K562 (cell line): ENCODE results near the gene UBE2D2. TPM values are rescaled to one million over a fixed set of nuclear protein-coding genes. Genes with fewer than 3 reads are reported as not detected.

Experiments
- BDP1 ChIP-seq: IDR thresholded peaks from 3 replicates; pipeline ENCODE4 v1.6.1; 2011; ENCODE audit not compliant: insufficient read length, insufficient read depth
- CBX8 ChIP-seq: fragments of 200-600 bp; sonication (generic); IDR thresholded peaks from 2 replicates; pipeline ENCODE4 v1.6.1; 2012; ENCODE audit warnings: borderline replicate concordance, mixed run types, low read depth, mild to moderate bottlenecking, moderate library complexity, mixed read lengths, low read length, control low read depth, inconsistent platforms; ENCODE audit not compliant: poor library complexity, severe bottlenecking; ENCODE audit errors: extremely low read depth
- CCNT2 ChIP-seq: IDR thresholded peaks from 2 replicates; pipeline ENCODE4 v1.6.1; 2011; ENCODE audit warnings: borderline replicate concordance, low read depth, mild to moderate bottlenecking, moderate library complexity, mixed read lengths, low read length; ENCODE audit not compliant: insufficient read length; ENCODE audit errors: extremely low read depth
- ERF ChIP-seq: fragments of 450-650 bp; formaldehyde crosslinking; IDR thresholded peaks from 2 replicates; pipeline ENCODE4 v1.4.0; 2020; ENCODE audit warnings: mild to moderate bottlenecking, mixed read lengths
- HBP1 ChIP-seq: fragments of 450-650 bp; formaldehyde crosslinking; IDR thresholded peaks from 2 replicates; pipeline ENCODE4 v1.4.0; 2022; ENCODE audit warnings: missing genetic modification characterization
- HDAC8 ChIP-seq: fragments of 450-650 bp; IDR thresholded peaks from 2 replicates; pipeline ENCODE4 v1.6.1; 2016; ENCODE audit warnings: mild to moderate bottlenecking, missing genetic modification characterization, moderate library complexity, missing compliant biosample characterization
- MLX ChIP-seq, 2 experiments: fragments of 450-650 bp in 1 of 2; sonication (generic) in 1 of 2; formaldehyde crosslinking; conservative IDR thresholded peaks; 2 replicates each; pipeline versions ENCODE4 v1.4.0 to v1.8.1; 2020 to 2022; ENCODE audit warnings: mild to moderate bottlenecking in 1 of 2, missing genetic modification reagents in 1 of 2
- MTA2 ChIP-seq: fragments of 450-650 bp; IDR thresholded peaks from 2 replicates; pipeline ENCODE4 v1.6.1; 2016; ENCODE audit warnings: low read depth
- NCOA1 ChIP-seq: fragments of 450-650 bp; IDR thresholded peaks from 2 replicates; pipeline ENCODE4 v1.6.1; 2016; ENCODE audit warnings: low read depth
- RERE ChIP-seq: sonication (generic); formaldehyde crosslinking; IDR thresholded peaks from 2 replicates; pipeline ENCODE4 v1.8.0; 2023; ENCODE audit warnings: missing genetic modification reagents, mild to moderate bottlenecking, borderline replicate concordance
- TARDBP ChIP-seq: fragments of 450-650 bp; IDR thresholded peaks from 2 replicates; pipeline ENCODE4 v1.6.1; 2016
- ZBTB17 ChIP-seq: fragments of 450-650 bp; formaldehyde crosslinking; IDR thresholded peaks from 2 replicates; pipeline ENCODE4 v1.4.0; 2020; ENCODE audit warnings: mild to moderate bottlenecking
- ZNF24 ChIP-seq: fragments of 450-650 bp; IDR thresholded peaks from 2 replicates; pipeline ENCODE4 v1.6.1; 2016
- ZNF592 ChIP-seq: fragments of 450-650 bp; IDR thresholded peaks from 2 replicates; pipeline ENCODE4 v1.6.1; 2017; ENCODE audit warnings: antibody characterized with exemption, mild to moderate bottlenecking
- ZNF76 ChIP-seq: fragments of 250-450 bp; sonication (Bioruptor Pico); IDR thresholded peaks from 2 replicates; pipeline ENCODE4 v1.4.0; 2020; ENCODE audit warnings: mild to moderate bottlenecking, moderate library complexity, borderline replicate concordance
- polyA plus RNA-seq, 8 experiments: library from polyadenylated mRNA; depleted of rRNA in 4 of 8; stranded (reverse) in 5 of 8; unstranded in 3 of 8; fragments of >200 nt; fragmentation: Nextera tagmentation in 2 of 8; fragmentation: Illumina TruSeq in 1 of 8; extraction: Ambion mirVana in 2 of 8; extraction: Trizol in 1 of 8; gene quantifications; 2 replicates each; pipeline versions ENCODE4 v1.2.1 to v1.2.3, GENCODE V29; 2011 to 2014; ENCODE audit warnings: inconsistent platforms in 1 of 8, missing spikeins in 1 of 8
- total RNA-seq, 7 experiments: library from RNA; depleted of rRNA in 6 of 7; stranded (reverse); fragments of >200 nt in 6 of 7; fragmentation: Illumina TruSeq in 2 of 7; extraction: Trizol in 2 of 7; gene quantifications; 2 replicates each; pipeline versions ENCODE4 v1.2.1 to v1.2.3, GENCODE V29; 2011 to 2021; ENCODE audit warnings: low replicate concordance in 1 of 7

UBE2D2 gene
- total and polyA plus RNA-seq, 9 of the 15 experiments (the other 6 are each of a cell fraction or from before 2014, with no cell fraction given), result 53.6 to 198 (median 122) TPM

GRCh38 chr5:139648205-139649081 is 87.3 kb downstream of the UBE2D2 start, which contains the start of gene CXXC5 (continued):
- no peak for TF ChIP-seq MLX (CRISPR knock-in tag; conservative IDR thresholded peaks at IDR 0.05)
- no peak for TF ChIP-seq RERE
- no peak for TF ChIP-seq CBX8
- TF ChIP-seq ZNF76 (CRISPR knock-in tag), result no peak
- no peak for TF ChIP-seq HBP1 (CRISPR knock-in tag)
- no peak for TF ChIP-seq BDP1
- no peak for TF ChIP-seq MTA2
- TF ChIP-seq TARDBP, result 0 out of 2 replicates have a peak, but pooled peaks have one; percentile 55
- peak; percentile 62 for TF ChIP-seq ZNF592
- TF ChIP-seq NCOA1, result no peak
- no peak for TF ChIP-seq ZBTB17 (CRISPR knock-in tag)
- TF ChIP-seq ZNF24, result no peak
- peak; percentile 87 for TF ChIP-seq ERF (CRISPR knock-in tag)
- peak; percentile 70 for TF ChIP-seq CCNT2
- no peak for TF ChIP-seq HDAC8 (tag)
